HepG2 (cell line): ENCODE data around the gene CD4. TPM values are rescaled to one million over a fixed set of nuclear protein-coding genes. Genes with fewer than 3 reads are reported as not detected.
A peak's percentile ranks its signal among the peaks of the same experiment; 100 is the strongest.

Experiments
- ATAC-seq: fragments of 200-7000 bp; cut with Tn5 transposase; 3 replicates; pipeline ENCODE4 v1.9.1; 2020; ENCODE audit warnings: mild to moderate bottlenecking, moderate library complexity
- Bru-seq: library from RNA; stranded (reverse); fragments of 400-500 nt; gene quantifications from one replicate; lab custom pipeline; 2021; lab: Mats Ljungman, UMichigan
- BruChase-seq, 2 experiments: library from RNA; stranded (reverse); fragments of 400-500 nt; gene quantifications; one replicate each; lab custom pipeline; 2021; lab: Mats Ljungman, UMichigan
- BruUV-seq: library from RNA; stranded (reverse); fragments of 400-500 nt; replicated peaks from 2 replicates; lab custom pipeline; 2021; lab: Mats Ljungman, UMichigan
- CTCF ChIA-PET: fragments of 300-600 bp; formaldehyde crosslinking; extraction: SDS; loops from one replicate; lab custom pipeline; 2021; ENCODE audit warnings: low total read pairs, inconsistent platforms, low intra/inter-chr PET ratio; lab: Yijun Ruan, JAX
- POLR2A ChIA-PET: fragments of 350-600 bp; sonication (Branson Sonifier 250); formaldehyde crosslinking; loops from one replicate; lab custom pipeline; 2020; ENCODE audit warnings: antibody characterized with exemption, inconsistent platforms; lab: Yijun Ruan, JAX
- DNase-seq: peaks from one replicate; pipeline ENCODE4 v3.0.0-alpha.2; 2015; ENCODE audit warnings: low spot score
- FAIRE-seq: peaks from 3 replicates; lab custom pipeline; 2011; peaks lifted over from hg19 to GRCh38; lab: Jason Lieb, UNC
- H2AFZ ChIP-seq: one replicate; pipeline ENCODE4 v1.6.1; 2011; ENCODE audit warnings: low read length, inconsistent platforms
- H3K27ac ChIP-seq: fragments of 300-600 bp; 3 replicates; pipeline ENCODE4 v1.8.0; 2011; ENCODE audit warnings: mixed run types, mild to moderate bottlenecking, mixed read lengths, low read length, inconsistent platforms; ENCODE audit not compliant: insufficient read depth; ENCODE audit errors: extremely low read length
- H3K27me3 ChIP-seq, 2 experiments: fragments of 200-600 bp in 1 of 2; 2 replicates in 1 of 2; 3 replicates in 1 of 2; pipeline versions ENCODE4 v1.6.0 to v1.8.0; 2011; ENCODE audit warnings: low read length in 2 of 2, mild to moderate bottlenecking in 2 of 2, moderate library complexity in 2 of 2, inconsistent platforms in 1 of 2; ENCODE audit not compliant: insufficient read depth in 2 of 2, control insufficient read depth in 1 of 2
- H3K36me3 ChIP-seq, 2 experiments: fragments of 200-600 bp in 1 of 2; replicated peaks in 1 of 2; 2 replicates in 1 of 2; 3 replicates in 1 of 2; pipeline versions ENCODE4 v1.5.1 to v1.8.0; 2011; ENCODE audit warnings: low read length in 2 of 2, inconsistent platforms in 1 of 2; ENCODE audit not compliant: insufficient read depth in 2 of 2, control insufficient read depth in 1 of 2
- H3K4me1 ChIP-seq: 2 replicates; pipeline ENCODE4 v1.5.1; 2012; ENCODE audit warnings: low read length, inconsistent platforms; ENCODE audit not compliant: insufficient read depth
- H3K4me2 ChIP-seq: 2 replicates; pipeline ENCODE4 v1.6.0; 2011; ENCODE audit warnings: low read depth, low read length, inconsistent platforms
- H3K4me3 ChIP-seq, 3 experiments: fragments of 200-600 bp in 1 of 3; sonication (generic), shearing (Covaris generic) in 1 of 3; replicated peaks in 1 of 3; 2 replicates each; pipeline ENCODE4 v1.5.1; 2011 to 2016; ENCODE audit warnings: low read length in 3 of 3, inconsistent platforms in 2 of 3, low read depth in 2 of 3, mild to moderate bottlenecking in 2 of 3, control low read depth in 1 of 3, mixed read lengths in 1 of 3; ENCODE audit not compliant: insufficient read depth in 1 of 3
- H3K79me2 ChIP-seq: one replicate; pipeline ENCODE4 v1.6.1; 2011; ENCODE audit warnings: low read length, inconsistent platforms; ENCODE audit not compliant: insufficient read depth
- H3K9ac ChIP-seq: 2 replicates; pipeline ENCODE4 v1.6.0; 2011; ENCODE audit warnings: mild to moderate bottlenecking, low read depth, low read length, inconsistent platforms; ENCODE audit not compliant: insufficient read depth
- H3K9me3 ChIP-seq: 2 replicates; pipeline ENCODE4 v1.5.1; 2012; ENCODE audit warnings: mild to moderate bottlenecking, low read length
- H4K20me1 ChIP-seq: 2 replicates; pipeline ENCODE4 v1.6.0; 2011; ENCODE audit warnings: inconsistent platforms, mild to moderate bottlenecking, low read length, moderate library complexity; ENCODE audit not compliant: insufficient read depth
- ATRX ChIP-seq: sonication (generic); formaldehyde crosslinking; IDR thresholded peaks from 2 replicates; pipeline ENCODE4 v1.4.0; 2020; ENCODE audit warnings: missing genetic modification reagents, borderline replicate concordance
- NAIF1 ChIP-seq: sonication (generic); formaldehyde crosslinking; IDR thresholded peaks from 2 replicates; pipeline ENCODE4 v1.5.0; 2020; ENCODE audit warnings: mild to moderate bottlenecking, missing genetic modification reagents, borderline replicate concordance
- PAF1 ChIP-seq: IDR thresholded peaks from 2 replicates; pipeline ENCODE4 v1.6.1; 2016; ENCODE audit warnings: missing genetic modification reagents, missing compliant biosample characterization
- SP1 ChIP-seq, 2 experiments: fragments of 450-650 bp in 1 of 2; sonication (generic) in 1 of 2; formaldehyde crosslinking in 1 of 2; IDR thresholded peaks; 2 replicates each; pipeline versions ENCODE4 v1.4.0 to v1.6.1; 2016 to 2020; ENCODE audit warnings: missing genetic modification reagents in 1 of 2
- WIZ ChIP-seq: sonication (generic); formaldehyde crosslinking; IDR thresholded peaks from 2 replicates; pipeline ENCODE4 v1.5.1; 2020; ENCODE audit warnings: mild to moderate bottlenecking, missing genetic modification reagents
- ZNF530 ChIP-seq: sonication (generic); formaldehyde crosslinking; IDR thresholded peaks from 2 replicates; pipeline ENCODE4 v1.5.0; 2020; ENCODE audit warnings: low read depth, mild to moderate bottlenecking, missing genetic modification reagents
- ZNF615 ChIP-seq: sonication (generic); formaldehyde crosslinking; IDR thresholded peaks from 2 replicates; pipeline ENCODE4 v1.5.0; 2020; ENCODE audit warnings: mild to moderate bottlenecking, missing genetic modification reagents, borderline replicate concordance
- ZNF687 ChIP-seq: sonication (generic); formaldehyde crosslinking; IDR thresholded peaks from 2 replicates; pipeline ENCODE4 v1.5.1; 2020; ENCODE audit warnings: mild to moderate bottlenecking, missing genetic modification reagents, moderate library complexity
- ZXDC ChIP-seq: sonication (generic); formaldehyde crosslinking; IDR thresholded peaks from 2 replicates; pipeline ENCODE4 v1.5.0; 2020; ENCODE audit warnings: mild to moderate bottlenecking, missing genetic modification reagents
- WGBS: methylation state at CpG from one replicate; pipeline ENCODE4 v1.1.6; 2017; ENCODE audit warnings: low lambda C conversion rate; 5-methylcytosine and 5-hydroxymethylcytosine counted together
- in situ Hi-C: cut with HindIII; loops from 2 replicates; pipeline ENCODE4 v1.10.0; 2017; ENCODE audit warnings: low pct_unique_long_range_greater_than_20kb; ENCODE audit not compliant: extremely low pct_ligation_motif_present
- intact Hi-C: fragments of 100-400 bp; cut with micrococcal nuclease; formaldehyde crosslinking; loops from one replicate; pipeline ENCODE4 v1.10.0; 2022; ENCODE audit not compliant: unreplicated experiment
- long read RNA-seq, 2 experiments: library from RNA in 1 of 2; library from polyadenylated mRNA in 1 of 2; stranded (forward) in 1 of 2; unstranded in 1 of 2; transcript quantifications; one replicate each; pipeline ENCODE4 v2.0.0, GENCODE V29; 2019 to 2022
- polyA minus RNA-seq, 3 experiments: library from RNA; depleted of rRNA, polyadenylated mRNA; stranded (reverse); fragments of >200 nt; gene quantifications; 2 replicates each; pipeline ENCODE4 v1.2.3, GENCODE V29; 2011; ENCODE audit warnings: low replicate concordance in 1 of 3
- polyA plus RNA-seq, 8 experiments: library from polyadenylated mRNA; depleted of rRNA in 3 of 8; stranded (reverse) in 7 of 8; unstranded in 1 of 8; fragments of >200 nt; fragmentation: Illumina TruSeq in 4 of 8; extraction: Trizol in 4 of 8; gene quantifications; 2 replicates each; pipeline versions ENCODE4 v1.2.1 to v1.2.3, GENCODE V29; 2011 to 2016; ENCODE audit warnings: low read depth in 4 of 8, missing spikeins in 1 of 8, mixed read lengths in 1 of 8; ENCODE audit not compliant: insufficient read depth in 1 of 8
- total RNA-seq, 5 experiments: library from RNA; depleted of rRNA; stranded (reverse); fragments of >200 nt; fragmentation: Illumina TruSeq; extraction: Trizol; gene quantifications; 2 replicates each; pipeline ENCODE4 v1.2.3, GENCODE V29; 2016; ENCODE audit warnings: low read depth in 1 of 5

CD4 gene
- total RNA-seq (2016; rRNA removed; fragmentation: Illumina TruSeq; extraction: Trizol) (0.07 and 0.27 TPM in 2 replicates), polyA plus RNA-seq (2011; rRNA removed) (0.68 and 0.95 TPM in 2 replicates), polyA minus RNA-seq (2011; rRNA and poly(A)+ RNA removed; ENCODE audit: low replicate concordance) (2.6 TPM in 1 of 2 replicates, not detected in the other), Bru-seq, nascent RNA (percentile 27 among the genes with signal in this experiment), BruChase-seq, experiment 1, labeled RNA remaining after a 6-hour chase (percentile 27 among the genes with signal in this experiment), BruChase-seq, experiment 2, labeled RNA remaining after a 2-hour chase (percentile 20 among the genes with signal in this experiment)
- total RNA-seq (2016; cell fraction: cytosol; rRNA removed; fragmentation: Illumina TruSeq; extraction: Trizol; ENCODE audit: low read depth), result not detected in 2 replicates
- total RNA-seq (2016; cell fraction: insoluble cytoplasmic fraction; rRNA removed; fragmentation: Illumina TruSeq; extraction: Trizol), result 0.15 TPM in 1 of 2 replicates, not detected in the other
- total RNA-seq (2016; cell fraction: membrane; rRNA removed; fragmentation: Illumina TruSeq; extraction: Trizol), result 0.10 TPM in 1 of 2 replicates, not detected in the other
- 0.28 and 0.41 TPM in 2 replicates for total RNA-seq (2016; cell fraction: nucleus; rRNA removed; fragmentation: Illumina TruSeq; extraction: Trizol)
- polyA plus RNA-seq (2011; cell fraction: cytosol; rRNA removed), result 0.54 and 0.87 TPM in 2 replicates
- 0.55 and 0.64 TPM in 2 replicates for polyA plus RNA-seq (2011; cell fraction: nucleus; rRNA removed)
- 1.5 and 2.7 TPM in 2 replicates for polyA plus RNA-seq (2012)
- 0.06 and 0.14 TPM in 2 replicates for polyA plus RNA-seq (2016; cell fraction: cytosol; fragmentation: Illumina TruSeq; extraction: Trizol; ENCODE audit: low read depth)
- polyA plus RNA-seq (2016; cell fraction: insoluble cytoplasmic fraction; fragmentation: Illumina TruSeq; extraction: Trizol; ENCODE audit: low read depth), result 0.16 and 0.24 TPM in 2 replicates
- polyA plus RNA-seq (2016; cell fraction: membrane; fragmentation: Illumina TruSeq; extraction: Trizol; ENCODE audit: low read depth), result not detected in 2 replicates
- polyA plus RNA-seq (2016; cell fraction: nucleus; fragmentation: Illumina TruSeq; extraction: Trizol; ENCODE audit: insufficient read depth, low read depth), result 0.52 and 0.68 TPM in 2 replicates
- polyA minus RNA-seq (2011; cell fraction: cytosol; rRNA and poly(A)+ RNA removed), result 0.20 and 0.70 TPM in 2 replicates
- 0.39 and 0.87 TPM in 2 replicates for polyA minus RNA-seq (2011; cell fraction: nucleus; rRNA and poly(A)+ RNA removed)
- long read RNA-seq, experiment 1, partial matches to known transcripts, result 0 of 1 reads
- long read RNA-seq, experiment 1, other reads (novel, unspliced or antisense), result 0 of 1 reads
- long read RNA-seq, experiment 2, partial matches to known transcripts, result 2 of 4 reads
- long read RNA-seq, experiment 2, other reads (novel, unspliced or antisense), result 0 of 4 reads

- no peaks in the 10 kb centered on the region for H4K20me1 ChIP-seq
- ChIA-PET POLR2A (interaction anchor here (0.7 to 1.5 kb wide), 5 partner anchors 21 to 65 kb away, joined by 3 to 6 read pairs (median 3); partner anchors contain the start of genes COPS7A, MLF2 and PTMS), CTCF (no interaction called here)
- intact Hi-C loops (no loop called here), in situ Hi-C loops (no loop called here)
- no peaks in the 10 kb centered on the region for H3K79me2 ChIP-seq
- H3K9me3 ChIP-seq, result no peaks in the 10 kb centered on the region
- peak within 1 kb of the TSS; percentile 71 for H3K4me2 ChIP-seq
- peak within 1 kb of the TSS; percentile 18 to 57 (median 26); a peak in 5 of 6 replicates for H3K4me3 ChIP-seq
- H3K4me1 ChIP-seq, result peaks cover 42% of the 10 kb centered on the region
- no peak within 1 kb of the TSS for H3K27ac ChIP-seq
- WGBS, result 42% methylated on average over 17 of the region's 18 CpGs
- H3K9ac ChIP-seq, result peak within 1 kb of the TSS; percentile 53; the same call in 1 of the 2 replicates
- BruUV-seq, result no TSS peak
- peak within 1 kb of the TSS; percentile 48 for H2AFZ ChIP-seq
- H3K36me3 ChIP-seq, result no peaks in the 10 kb centered on the region
- no peak for FAIRE-seq
- no peak for ATAC-seq
- no peaks in the 10 kb centered on the region; a peak in 1 of 5 replicates for H3K27me3 ChIP-seq
- DNase-seq, result no peak
- TF ChIP-seq ZNF530 (CRISPR knock-in tag) (no peak), SP1 (IDR thresholded peaks at IDR 0.05) (no peak), SP1 (CRISPR knock-in tag; IDR thresholded peaks at IDR 0.05) (no peak), ZNF687 (CRISPR knock-in tag) (peak; percentile 50), NAIF1 (CRISPR knock-in tag) (no peak), ZNF615 (no peak), WIZ (CRISPR knock-in tag) (no peak), ATRX (CRISPR knock-in tag) (no peak), ZXDC (CRISPR knock-in tag) (no peak), PAF1 (CRISPR knock-in tag) (no peak)
Observed at GRCh38 chr12:6788972-6789924, at the start of gene CD4. Gene CD4 (plus strand): TSS chr12:6789528. CDS start chr12:6800139, 10,611 bp downstream.
